RWPE1 (cell line): ENCODE data around the gene PARP14.
"Not testable (repeated sequence)": the region's sequence is repeated elsewhere in the genome, so short reads cannot be mapped to it uniquely, and the experiment has no call there.

Experiments used
- CTCF ChIA-PET: fragments of 350-600 bp; sonication (Branson Sonifier 250); formaldehyde crosslinking; extraction: SDS; loops from one replicate; lab custom pipeline; 2021; lab: Yijun Ruan, JAX
- POLR2A ChIA-PET: fragments of 400-600 bp; formaldehyde crosslinking; extraction: SDS; loops from one replicate; lab custom pipeline; 2020; ENCODE audit warnings: antibody characterized with exemption; ENCODE audit not compliant: low non-redundant PET; lab: Yijun Ruan, JAX
- DNase-seq: peaks from one replicate; pipeline ENCODE4 v3.0.0; 2012; ENCODE audit warnings: low spot score
- H3K27ac ChIP-seq: fragments of 450-650 bp; 2 replicates; pipeline ENCODE4 v1.5.1; 2017
- CTCF ChIP-seq: fragments of 450-650 bp; conservative IDR thresholded peaks from 2 replicates; pipeline ENCODE4 v1.5.1; 2017; ENCODE audit warnings: low read depth, mild to moderate bottlenecking

Gene PARP14

GRCh38 chr3:122646146-122646988 is 34.3 kb upstream of the PARP14 start:
- ChIA-PET POLR2A (no interaction called here), CTCF (interaction anchor here (0.7 kb wide), 1 partner anchor 385 kb away, joined by 3 read pairs; no protein-coding TSS in a partner anchor)
- TF ChIP-seq CTCF, result no peak
- no peak overlapping the region for H3K27ac ChIP-seq
- no peak for DNase-seq

GRCh38 chr3:122651233-122651907 is 29.3 kb upstream of the PARP14 start:
- CTCF ChIA-PET, H3K27ac ChIP-seq, POLR2A ChIA-PET, DNase-seq: not testable (repeated sequence)

GRCh38 chr3:122651962-122652361 is 28.7 kb upstream of the PARP14 start:
- CTCF ChIA-PET, POLR2A ChIA-PET: not testable (repeated sequence)

GRCh38 chr3:122658336-122658735 is 22.3 kb upstream of the PARP14 start:
- H3K27ac ChIP-seq, POLR2A ChIA-PET, CTCF ChIA-PET, DNase-seq: not testable (repeated sequence)

More at GRCh38 chr3:122651962-122652361, 28.7 kb upstream of the PARP14 start:
- not testable (repeated sequence) for H3K27ac ChIP-seq, DNase-seq

- CTCF ChIA-PET, result no interaction called here
- DNase-seq, result no peak
- H3K27ac ChIP-seq, result no peak overlapping the region
- POLR2A ChIA-PET, result no interaction called here
- no peak for TF ChIP-seq CTCF
Observed at GRCh38 chr3:122660297-122660974, 20.2 kb upstream of the PARP14 start.

- ChIA-PET POLR2A (no interaction called here), CTCF (no interaction called here)
- DNase-seq, result no peak
- H3K27ac ChIP-seq, result no peak overlapping the region
- TF ChIP-seq CTCF, result no peak
Observed at GRCh38 chr3:122661633-122662032, 19.0 kb upstream of the PARP14 start.

- TF ChIP-seq CTCF, result no peak
- POLR2A ChIA-PET, result no interaction called here
- no peak overlapping the region for H3K27ac ChIP-seq
- CTCF ChIA-PET, result no interaction called here
- DNase-seq, result no peak
Observed at GRCh38 chr3:122662505-122662904, 18.1 kb upstream of the PARP14 start.
